ENCODE results near the gene USH2A. TPM values are rescaled to one million over a fixed set of nuclear protein-coding genes. Genes with fewer than 3 reads are reported as not detected.

Gene USH2A
- total and polyA plus RNA-seq, 2 donors = 0.16 TPM; not detected in 1

DNA sequence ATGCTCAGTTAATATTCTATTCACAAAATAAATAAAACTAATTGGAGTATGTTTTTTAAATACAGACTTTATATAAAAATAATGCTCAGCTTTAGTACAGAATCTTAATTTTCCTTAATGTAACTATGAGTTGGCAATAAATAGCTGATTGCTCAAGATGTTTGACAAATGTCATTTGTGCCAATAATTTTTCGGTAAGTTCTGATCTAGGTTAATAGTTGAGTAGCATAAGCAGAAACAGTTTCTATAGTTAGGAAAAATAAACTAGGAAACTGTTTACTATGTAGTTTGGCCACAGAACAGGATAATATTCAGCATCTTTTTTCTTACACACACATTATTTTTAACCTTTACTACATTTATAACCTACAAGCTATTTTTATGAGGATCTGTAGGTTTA lies 815.8 kb downstream of the USH2A start:
- Histone ChIP-seq H3K4me3 (ENCODE audit: low read depth, low read length) (no peak overlapping the region), H3K4me1 (ENCODE audit: insufficient read depth) (no peaks in the 10 kb centered on the region), H3K27ac (ENCODE audit: low read depth) (no peak overlapping the region), H3K36me3 (ENCODE audit: insufficient read depth) (no peaks in the 10 kb centered on the region)
- WGBS = 77% methylated on average over 1 of the region's 1 CpG
- no peak for DNase-seq (ENCODE audit: extremely low spot score)

DNA sequence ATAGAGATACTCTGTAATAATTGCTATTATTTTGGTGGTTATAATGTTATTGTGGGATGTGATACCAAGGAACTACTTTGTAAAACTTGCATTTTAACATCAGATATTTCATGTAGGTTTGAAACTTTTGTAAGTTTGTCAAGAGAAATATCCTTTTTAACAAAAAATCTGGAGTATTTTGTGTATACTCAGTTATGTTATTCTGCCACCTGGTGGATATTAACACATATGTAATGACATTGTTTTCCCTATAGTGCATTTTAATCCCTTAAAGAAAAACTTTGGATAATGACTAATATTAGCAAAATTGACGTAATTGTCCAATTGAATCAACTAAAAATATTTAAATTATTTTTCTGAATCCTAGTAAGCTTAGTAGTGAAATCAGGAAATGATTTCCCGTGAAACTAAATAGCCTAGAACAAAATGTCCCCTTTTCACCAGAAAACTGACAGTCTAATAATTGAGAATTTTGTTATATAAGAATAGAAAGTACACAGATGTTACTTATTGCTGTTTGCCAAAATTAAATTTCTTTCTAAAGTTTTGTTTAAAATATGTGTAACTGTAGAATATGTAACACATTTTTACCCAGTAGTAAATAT lies 816.6 kb downstream of the USH2A start:
- Histone ChIP-seq H3K27ac (ENCODE audit: low read depth) (no peak overlapping the region), H3K4me1 (ENCODE audit: insufficient read depth) (no peaks in the 10 kb centered on the region), H3K4me3 (ENCODE audit: low read depth, low read length) (no peak overlapping the region), H3K36me3 (ENCODE audit: insufficient read depth) (no peaks in the 10 kb centered on the region)
- DNase-seq (ENCODE audit: extremely low spot score) = no peak
- 84% methylated on average over 2 of the region's 2 CpGs for WGBS

DNA sequence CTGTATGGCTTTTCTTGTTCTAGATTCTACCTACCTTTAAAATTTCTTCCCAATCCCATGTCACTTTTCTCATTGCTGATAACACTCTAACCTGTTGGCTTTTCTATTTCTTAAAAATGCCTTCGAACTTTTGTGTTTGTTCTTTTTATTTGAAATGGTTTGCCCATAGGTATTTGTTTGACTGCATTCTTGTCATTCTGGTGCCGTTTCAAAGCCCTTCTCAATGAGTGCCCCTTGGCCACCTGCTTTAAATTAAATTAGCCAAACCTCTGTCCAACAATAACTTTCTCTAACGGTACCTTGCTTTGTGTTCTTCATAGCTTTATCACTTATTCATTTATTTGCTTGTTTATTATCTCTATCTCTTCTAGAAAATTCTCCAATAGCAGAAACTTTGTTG lies 817.2 kb downstream of the USH2A start:
- no peak for DNase-seq (ENCODE audit: extremely low spot score)
- WGBS = 68% methylated on average over 3 of the region's 3 CpGs
- Histone ChIP-seq H3K36me3 (ENCODE audit: insufficient read depth) (peaks cover 2% of the 10 kb centered on the region), H3K4me1 (ENCODE audit: insufficient read depth) (no peaks in the 10 kb centered on the region), H3K4me3 (ENCODE audit: low read depth, low read length) (no peak overlapping the region), H3K27ac (ENCODE audit: low read depth) (no peak overlapping the region)

GRCh38 chr1:215605011-215605621 lies 818.1 kb downstream of the USH2A start:
- no peak overlapping the region for H3K27ac ChIP-seq (ENCODE audit: low read depth)
- peaks cover 2% of the 10 kb centered on the region for H3K36me3 ChIP-seq (ENCODE audit: insufficient read depth)
- no peak overlapping the region for H3K4me3 ChIP-seq (ENCODE audit: low read depth, low read length)
- no peak for DNase-seq (ENCODE audit: extremely low spot score)
- no peaks in the 10 kb centered on the region for H3K4me1 ChIP-seq (ENCODE audit: insufficient read depth)

DNA sequence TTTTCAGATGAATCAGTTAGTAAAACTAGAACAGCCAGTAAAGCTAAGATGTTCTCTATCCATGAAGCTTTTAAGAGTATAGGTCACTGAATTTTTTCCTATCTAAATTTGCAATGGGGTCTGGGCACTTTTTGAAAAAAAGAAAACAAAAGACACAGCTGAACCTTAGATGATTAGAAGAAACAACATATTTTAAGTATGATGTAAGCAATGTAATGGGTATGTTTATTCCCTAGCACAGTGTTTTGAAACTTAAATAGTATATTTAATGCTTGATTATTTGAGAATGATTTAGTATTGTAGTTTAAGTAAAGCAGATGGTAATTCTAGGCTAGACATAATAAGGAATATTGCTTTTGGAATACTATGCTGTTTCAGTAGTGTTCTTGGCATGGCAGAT lies 819.9 kb downstream of the USH2A start:
- no peak for DNase-seq (ENCODE audit: extremely low spot score)
- no peak overlapping the region for H3K4me3 ChIP-seq (ENCODE audit: low read depth, low read length)
- no peaks in the 10 kb centered on the region for H3K4me1 ChIP-seq (ENCODE audit: insufficient read depth)
- H3K27ac ChIP-seq (ENCODE audit: low read depth) = no peak overlapping the region
- peaks cover 2% of the 10 kb centered on the region for H3K36me3 ChIP-seq (ENCODE audit: insufficient read depth)

DNA sequence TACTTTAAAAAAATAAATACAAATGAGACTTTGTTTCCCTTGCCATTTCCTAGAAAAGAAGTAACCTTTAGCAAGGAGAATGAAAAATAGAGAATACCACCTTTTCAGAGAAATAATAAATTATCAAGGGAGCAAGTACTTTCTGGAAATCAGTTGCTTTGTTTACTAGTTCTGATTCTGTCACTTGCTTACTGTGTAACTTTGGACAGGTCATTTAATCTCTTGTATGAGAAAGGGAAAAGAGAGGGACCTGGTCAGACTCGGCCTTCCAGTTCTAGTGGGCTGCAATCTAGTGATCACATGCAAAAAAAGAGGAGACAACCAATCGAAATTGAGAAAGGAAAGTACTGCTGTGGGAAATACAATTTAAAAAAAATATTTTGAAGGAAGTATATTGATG lies 822.0 kb downstream of the USH2A start:
- peaks cover 2% of the 10 kb centered on the region for H3K36me3 ChIP-seq (ENCODE audit: insufficient read depth)
- 83% methylated on average over 2 of the region's 2 CpGs for WGBS
- H3K27ac ChIP-seq (ENCODE audit: low read depth) = no peak overlapping the region
- no peak overlapping the region for H3K4me3 ChIP-seq (ENCODE audit: low read depth, low read length)
- no peaks in the 10 kb centered on the region for H3K4me1 ChIP-seq (ENCODE audit: insufficient read depth)
- DNase-seq (ENCODE audit: extremely low spot score) = no peak

DNA sequence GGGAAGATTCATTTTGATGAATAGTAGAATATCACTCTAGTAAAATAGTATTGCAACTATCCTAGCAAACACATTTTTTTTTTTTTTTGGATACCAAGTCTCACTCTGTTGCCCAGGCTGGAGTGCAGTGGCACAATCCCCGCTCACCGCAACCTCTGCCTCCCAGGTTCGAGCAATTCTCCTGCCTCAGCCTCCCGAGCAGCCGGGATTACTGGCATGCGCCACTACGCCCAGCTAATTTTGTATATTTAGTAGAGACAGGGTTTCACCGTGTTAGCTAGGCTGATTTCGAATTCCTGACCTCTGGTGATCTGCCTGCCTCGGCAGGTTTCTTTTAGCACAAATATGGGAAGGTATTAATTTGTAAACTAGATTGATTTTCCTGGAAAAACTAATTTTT lies 822.4 kb downstream of the USH2A start:
- no peak for DNase-seq (ENCODE audit: extremely low spot score)
- WGBS = 96% methylated on average over 10 of the region's 10 CpGs
- H3K4me3 ChIP-seq (ENCODE audit: low read depth, low read length) = no peak overlapping the region
- H3K36me3 ChIP-seq (ENCODE audit: insufficient read depth) = peaks cover 2% of the 10 kb centered on the region
- no peak overlapping the region for H3K27ac ChIP-seq (ENCODE audit: low read depth)
- no peaks in the 10 kb centered on the region for H3K4me1 ChIP-seq (ENCODE audit: insufficient read depth)

DNA sequence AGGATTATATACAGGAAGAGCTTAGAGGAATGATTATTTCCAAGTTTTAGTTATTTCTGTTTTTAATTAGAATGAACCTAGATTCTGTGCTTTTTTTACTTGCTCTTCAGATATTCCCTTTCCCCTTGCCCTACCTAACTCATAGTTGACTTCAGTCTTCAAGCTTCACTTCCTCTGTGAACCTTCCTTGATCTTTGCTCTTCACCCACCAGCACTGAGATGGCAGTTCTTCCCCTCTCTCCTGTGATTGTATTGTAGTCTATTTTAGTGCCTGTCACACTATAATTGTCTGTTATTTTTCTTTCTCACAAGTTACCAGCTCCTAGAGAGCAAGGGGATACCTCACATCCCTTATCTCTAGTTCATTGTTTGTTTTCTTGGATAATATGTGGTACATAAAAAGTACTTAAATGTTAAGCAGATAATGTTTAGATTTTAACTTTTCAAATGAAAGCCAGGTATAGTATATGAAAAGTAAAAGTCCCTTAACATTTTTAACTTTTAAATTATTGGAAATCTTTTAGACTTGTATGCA lies 822.9 kb downstream of the USH2A start:
- no peaks in the 10 kb centered on the region for H3K4me1 ChIP-seq (ENCODE audit: insufficient read depth)
- peak overlapping the region; percentile 10 for H3K27ac ChIP-seq (ENCODE audit: low read depth)
- peaks cover 2% of the 10 kb centered on the region for H3K36me3 ChIP-seq (ENCODE audit: insufficient read depth)
- no peak overlapping the region for H3K4me3 ChIP-seq (ENCODE audit: low read depth, low read length)
- DNase-seq (ENCODE audit: extremely low spot score) = no peak

DNA sequence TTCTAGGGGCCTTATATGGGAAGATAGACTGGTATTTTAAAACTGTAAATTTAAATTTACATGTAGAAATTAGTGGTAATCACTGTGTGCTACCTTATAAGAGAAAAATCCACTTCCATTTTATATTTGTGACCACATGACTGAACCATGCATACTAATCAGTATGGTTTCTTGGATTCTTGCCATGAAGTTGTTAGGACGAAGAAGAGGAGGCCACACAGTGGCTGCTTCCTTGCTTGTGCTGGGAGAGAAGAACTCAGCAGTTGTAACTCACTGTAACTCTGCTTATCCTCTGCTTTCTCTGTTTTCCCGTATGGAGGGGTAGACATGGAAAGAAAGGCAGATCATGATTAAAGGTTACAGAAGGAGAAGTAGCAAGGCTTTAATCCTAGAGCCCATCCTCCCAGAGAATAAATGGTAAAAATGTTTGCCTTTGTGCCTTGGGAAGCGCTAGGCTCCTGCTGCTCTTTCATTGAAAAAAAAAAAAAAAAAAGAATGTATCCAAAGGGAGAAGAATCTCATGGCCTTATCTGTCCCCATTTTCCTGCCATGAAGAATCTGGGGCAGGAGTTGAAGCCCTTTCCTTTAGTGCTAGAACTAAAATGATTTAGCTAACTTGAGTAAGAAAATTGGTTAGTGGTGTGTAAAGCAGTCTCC lies 823.7 kb downstream of the USH2A start:
- peaks cover 2% of the 10 kb centered on the region for H3K36me3 ChIP-seq (ENCODE audit: insufficient read depth)
- H3K4me1 ChIP-seq (ENCODE audit: insufficient read depth) = no peaks in the 10 kb centered on the region
- WGBS = 51% methylated on average over 3 of the region's 3 CpGs
- no peak overlapping the region for H3K4me3 ChIP-seq (ENCODE audit: low read depth, low read length)
- no peak overlapping the region for H3K27ac ChIP-seq (ENCODE audit: low read depth)
- no peak for DNase-seq (ENCODE audit: extremely low spot score)

- Histone ChIP-seq H3K36me3 (ENCODE audit: insufficient read depth) (peaks cover 2% of the 10 kb centered on the region), H3K4me1 (ENCODE audit: insufficient read depth) (no peaks in the 10 kb centered on the region), H3K27ac (ENCODE audit: low read depth) (no peak overlapping the region)
These were observed 825.3 kb downstream of the USH2A start for GRCh38 chr1:215597961-215598360.

GRCh38 chr1:215595231-215595630 lies 828.0 kb downstream of the USH2A start:
- Histone ChIP-seq H3K4me1 (ENCODE audit: insufficient read depth) (no peaks in the 10 kb centered on the region), H3K27ac (ENCODE audit: low read depth) (no peak overlapping the region), H3K4me3 (ENCODE audit: low read depth, low read length) (no peak overlapping the region), H3K36me3 (ENCODE audit: insufficient read depth) (no peaks in the 10 kb centered on the region)
- DNase-seq (ENCODE audit: extremely low spot score) = no peak
- WGBS = 91% methylated on average over 2 of the region's 2 CpGs

More at GRCh38 chr1:215597961-215598360, 825.3 kb downstream of the USH2A start:
- no peak overlapping the region for H3K4me3 ChIP-seq (ENCODE audit: low read depth, low read length)
- no peak for DNase-seq (ENCODE audit: extremely low spot score)

GRCh38 chr1:215594640-215595039 lies 828.6 kb downstream of the USH2A start:
- no peaks in the 10 kb centered on the region for H3K4me1 ChIP-seq (ENCODE audit: insufficient read depth)
- DNase-seq (ENCODE audit: extremely low spot score) = no peak
- H3K4me3 ChIP-seq (ENCODE audit: low read depth, low read length) = no peak overlapping the region
- H3K36me3 ChIP-seq (ENCODE audit: insufficient read depth) = no peaks in the 10 kb centered on the region
- no peak overlapping the region for H3K27ac ChIP-seq (ENCODE audit: low read depth)
- WGBS = 53% methylated on average over 3 of the region's 3 CpGs

DNA sequence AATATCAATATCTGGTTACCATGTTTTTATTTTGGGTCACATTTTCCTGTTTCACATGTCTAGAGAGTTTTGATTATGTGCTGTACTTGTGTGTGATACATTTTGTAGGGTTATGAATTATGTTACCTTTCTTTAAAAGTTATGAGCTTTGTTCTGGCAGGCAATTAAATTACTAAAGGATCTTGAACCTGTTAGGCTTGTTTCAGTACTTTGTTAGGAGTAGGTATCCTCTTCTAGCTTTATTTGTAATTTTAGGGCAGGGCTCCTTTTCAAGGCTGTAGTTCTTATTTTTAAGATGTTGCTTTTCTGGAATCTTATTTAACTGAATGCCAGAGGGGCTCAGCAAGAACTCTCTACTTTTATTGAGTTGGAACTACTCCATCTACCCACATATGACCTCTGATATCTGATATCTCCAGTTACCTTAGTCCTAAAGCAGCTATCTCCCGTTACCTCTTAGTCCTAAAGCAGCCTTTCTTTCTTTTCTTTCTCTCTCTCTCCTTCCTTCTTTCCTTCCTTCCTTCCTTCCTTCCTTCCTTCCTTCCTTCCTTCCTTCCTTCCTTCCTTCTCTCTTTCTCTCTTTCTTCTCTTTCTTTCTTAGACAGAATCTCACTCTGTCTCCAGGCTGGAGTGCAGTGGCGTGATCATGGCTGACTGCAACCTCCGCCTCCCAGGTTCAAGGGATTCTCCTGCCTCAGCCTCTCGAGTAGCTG lies 832.3 kb downstream of the USH2A start:
- H3K4me1 ChIP-seq (ENCODE audit: insufficient read depth) = no peaks in the 10 kb centered on the region
- 96% methylated on average over 4 of the region's 4 CpGs for WGBS
- peak overlapping the region; percentile 10 for H3K27ac ChIP-seq (ENCODE audit: low read depth)
- no peak for DNase-seq (ENCODE audit: extremely low spot score)
- H3K36me3 ChIP-seq (ENCODE audit: insufficient read depth) = no peaks in the 10 kb centered on the region
- H3K4me3 ChIP-seq (ENCODE audit: low read depth, low read length) = no peak overlapping the region

Data from urinary bladder (tissue), 4 donors.